Sigmoid colon (tissue), 3 donors: ENCODE results near the gene CETN3.

Source experiments
- POLR2A ChIP-seq, 2 donors: fragments of 450-650 bp; IDR thresholded peaks; one replicate each; pipeline ENCODE4 v1.6.1; 2016; ENCODE audit warnings: antibody characterized with exemption in 2 of 2, mild to moderate bottlenecking in 2 of 2, moderate library complexity in 2 of 2
- TF ChIP-seq, protein P1 (sequence below), 4 experiments: fragments of 450-650 bp in 3 of 4; fragments of 200-600 bp in 1 of 4; IDR thresholded peaks; one replicate each; pipeline ENCODE4 v1.5.1; 2016 to 2019; ENCODE audit warnings: antibody characterized with exemption in 4 of 4, mild to moderate bottlenecking in 3 of 4, moderate library complexity in 2 of 4

DNA sequence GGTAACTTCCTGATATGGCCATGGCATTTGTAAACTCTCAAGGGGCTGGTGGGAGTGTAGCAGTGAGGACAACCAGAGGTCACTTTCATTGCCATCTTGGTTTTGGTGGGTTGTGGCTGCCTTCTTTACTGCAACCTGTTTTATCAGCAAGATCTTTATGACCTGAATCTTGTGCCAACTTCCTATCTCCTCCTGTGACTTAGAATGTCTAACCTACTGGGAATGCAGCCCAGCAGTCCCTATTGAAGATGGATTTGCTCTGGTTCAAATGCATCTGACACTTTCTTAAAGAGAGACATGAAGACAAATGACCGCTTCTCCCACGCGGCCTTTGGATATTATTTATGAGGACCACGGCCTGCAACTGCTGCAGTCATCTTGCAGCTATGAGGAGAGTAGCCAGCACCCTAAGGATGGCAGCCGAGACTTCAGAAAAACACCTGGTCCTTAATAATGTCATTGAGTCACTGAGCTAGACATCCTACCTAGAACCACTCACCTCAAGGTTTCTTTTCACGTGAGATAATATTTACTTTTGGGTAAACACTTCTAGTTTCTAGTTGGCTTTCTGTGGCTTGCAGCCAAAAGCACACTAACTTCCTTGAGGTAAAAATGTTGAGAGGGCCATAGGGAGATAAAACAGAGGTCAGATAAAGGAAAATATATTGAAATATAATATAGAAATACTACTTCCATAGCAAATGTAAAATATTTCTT, 28.2 kb downstream of the CETN3 start:
- TF ChIP-seq, protein P1, sequence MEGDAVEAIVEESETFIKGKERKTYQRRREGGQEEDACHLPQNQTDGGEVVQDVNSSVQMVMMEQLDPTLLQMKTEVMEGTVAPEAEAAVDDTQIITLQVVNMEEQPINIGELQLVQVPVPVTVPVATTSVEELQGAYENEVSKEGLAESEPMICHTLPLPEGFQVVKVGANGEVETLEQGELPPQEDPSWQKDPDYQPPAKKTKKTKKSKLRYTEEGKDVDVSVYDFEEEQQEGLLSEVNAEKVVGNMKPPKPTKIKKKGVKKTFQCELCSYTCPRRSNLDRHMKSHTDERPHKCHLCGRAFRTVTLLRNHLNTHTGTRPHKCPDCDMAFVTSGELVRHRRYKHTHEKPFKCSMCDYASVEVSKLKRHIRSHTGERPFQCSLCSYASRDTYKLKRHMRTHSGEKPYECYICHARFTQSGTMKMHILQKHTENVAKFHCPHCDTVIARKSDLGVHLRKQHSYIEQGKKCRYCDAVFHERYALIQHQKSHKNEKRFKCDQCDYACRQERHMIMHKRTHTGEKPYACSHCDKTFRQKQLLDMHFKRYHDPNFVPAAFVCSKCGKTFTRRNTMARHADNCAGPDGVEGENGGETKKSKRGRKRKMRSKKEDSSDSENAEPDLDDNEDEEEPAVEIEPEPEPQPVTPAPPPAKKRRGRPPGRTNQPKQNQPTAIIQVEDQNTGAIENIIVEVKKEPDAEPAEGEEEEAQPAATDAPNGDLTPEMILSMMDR (IDR thresholded peaks at IDR 0.05) = no peak
- TF ChIP-seq POLR2A (IDR thresholded peaks at IDR 0.05) = no peak
